ENCODE data around the gene CASP8AP2.

CASP8AP2 gene

DNA sequence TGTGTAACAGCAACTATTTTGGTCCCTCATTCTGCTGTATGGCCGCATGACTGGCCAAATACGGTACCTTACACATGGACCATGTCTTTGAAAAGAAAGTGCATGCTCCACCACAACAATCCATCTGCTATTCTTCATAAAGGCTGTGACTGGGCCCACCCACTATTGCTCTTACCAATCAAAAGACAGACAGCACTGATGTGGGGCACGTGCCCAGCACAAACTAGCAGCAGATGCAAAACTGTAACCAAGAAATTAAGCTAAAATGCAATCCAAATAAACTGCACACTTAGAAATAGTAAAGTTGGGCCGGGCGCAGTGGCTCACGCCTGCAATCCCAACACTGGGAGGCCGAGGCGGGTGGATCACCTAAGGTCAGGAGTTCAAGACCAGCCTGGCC, 30.6 kb upstream of the CASP8AP2 start:
- Histone ChIP-seq H3K27ac (ENCODE audit: low read depth, low read length, poor library complexity, severe bottlenecking) (no peak overlapping the region), H3K27me3 (ENCODE audit: insufficient read depth, low read length) (no peaks in the 10 kb centered on the region), H3K9ac (ENCODE audit: low read length) (no peak overlapping the region), H3K79me2 (ENCODE audit: insufficient read depth, low read length) (peaks cover 2% of the 10 kb centered on the region; the same call in 1 of the 2 replicates), H3K4me2 (ENCODE audit: low read length) (no peak overlapping the region), H3K9me3 (ENCODE audit: low read length) (no peaks in the 10 kb centered on the region), H3F3A (ENCODE audit: insufficient read depth, low read length) (no peaks in the 10 kb centered on the region), H3K4me3 (ENCODE audit: low read depth, low read length, poor library complexity, severe bottlenecking) (no peak overlapping the region), H3K9me2 (ENCODE audit: low read depth, low read length) (no peaks in the 10 kb centered on the region), H3K4me1 (ENCODE audit: insufficient read depth, low read length, severe bottlenecking) (peaks cover 7% of the 10 kb centered on the region), H2AFZ (ENCODE audit: low read length) (no peak overlapping the region), H3K36me3 (ENCODE audit: insufficient read depth, low read length) (peaks cover 67% of the 10 kb centered on the region), H4K20me1 (ENCODE audit: insufficient read depth, low read length) (no peaks in the 10 kb centered on the region)
- TF ChIP-seq EZH2 (IDR thresholded peaks at IDR 0.05; ENCODE audit: borderline replicate concordance, low read length) = no peak
- TF ChIP-seq, protein P1, sequence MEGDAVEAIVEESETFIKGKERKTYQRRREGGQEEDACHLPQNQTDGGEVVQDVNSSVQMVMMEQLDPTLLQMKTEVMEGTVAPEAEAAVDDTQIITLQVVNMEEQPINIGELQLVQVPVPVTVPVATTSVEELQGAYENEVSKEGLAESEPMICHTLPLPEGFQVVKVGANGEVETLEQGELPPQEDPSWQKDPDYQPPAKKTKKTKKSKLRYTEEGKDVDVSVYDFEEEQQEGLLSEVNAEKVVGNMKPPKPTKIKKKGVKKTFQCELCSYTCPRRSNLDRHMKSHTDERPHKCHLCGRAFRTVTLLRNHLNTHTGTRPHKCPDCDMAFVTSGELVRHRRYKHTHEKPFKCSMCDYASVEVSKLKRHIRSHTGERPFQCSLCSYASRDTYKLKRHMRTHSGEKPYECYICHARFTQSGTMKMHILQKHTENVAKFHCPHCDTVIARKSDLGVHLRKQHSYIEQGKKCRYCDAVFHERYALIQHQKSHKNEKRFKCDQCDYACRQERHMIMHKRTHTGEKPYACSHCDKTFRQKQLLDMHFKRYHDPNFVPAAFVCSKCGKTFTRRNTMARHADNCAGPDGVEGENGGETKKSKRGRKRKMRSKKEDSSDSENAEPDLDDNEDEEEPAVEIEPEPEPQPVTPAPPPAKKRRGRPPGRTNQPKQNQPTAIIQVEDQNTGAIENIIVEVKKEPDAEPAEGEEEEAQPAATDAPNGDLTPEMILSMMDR (IDR thresholded peaks at IDR 0.05; ENCODE audit: low read length) = no peak

DNA sequence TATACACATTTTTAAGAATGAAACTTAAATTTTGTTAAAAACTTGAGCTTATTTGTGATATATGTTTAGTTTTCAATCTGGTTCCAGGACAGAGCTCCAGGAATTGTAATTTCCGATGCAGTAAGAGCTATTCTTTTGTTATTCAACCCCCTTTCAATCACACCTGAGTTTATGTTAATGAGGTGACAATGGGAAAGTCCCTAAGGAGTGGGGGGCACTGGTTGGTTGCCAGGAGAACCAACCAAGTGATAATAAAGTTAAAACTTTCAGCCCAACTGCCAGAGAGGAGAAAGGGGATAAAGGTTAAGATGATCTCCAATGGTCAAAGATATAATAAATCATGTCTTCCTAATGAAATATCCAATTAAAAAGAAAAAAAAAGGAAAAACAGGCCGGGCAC, 29.9 kb upstream of the CASP8AP2 start:
- H3F3A ChIP-seq (ENCODE audit: insufficient read depth, low read length) = no peaks in the 10 kb centered on the region
- H2AFZ ChIP-seq (ENCODE audit: low read length) = no peak overlapping the region
- no peak overlapping the region for H3K9ac ChIP-seq (ENCODE audit: low read length)
- no peak overlapping the region for H3K4me3 ChIP-seq (ENCODE audit: low read depth, low read length, poor library complexity, severe bottlenecking)
- H3K27ac ChIP-seq (ENCODE audit: low read depth, low read length, poor library complexity, severe bottlenecking) = no peak overlapping the region
- peaks cover under 1% of the 10 kb centered on the region for H3K4me1 ChIP-seq (ENCODE audit: insufficient read depth, low read length, severe bottlenecking)
- H3K36me3 ChIP-seq (ENCODE audit: insufficient read depth, low read length) = peaks cover 61% of the 10 kb centered on the region
- no peaks in the 10 kb centered on the region for H3K27me3 ChIP-seq (ENCODE audit: insufficient read depth, low read length)
- H3K79me2 ChIP-seq (ENCODE audit: insufficient read depth, low read length) = peaks cover 6% of the 10 kb centered on the region
- no peaks in the 10 kb centered on the region for H3K9me2 ChIP-seq (ENCODE audit: low read depth, low read length)
- no peak overlapping the region for H3K4me2 ChIP-seq (ENCODE audit: low read length)
- TF ChIP-seq, protein P1 (IDR thresholded peaks at IDR 0.05; ENCODE audit: low read length) = no peak
- no peak for TF ChIP-seq EZH2 (IDR thresholded peaks at IDR 0.05; ENCODE audit: borderline replicate concordance, low read length)
- H3K9me3 ChIP-seq (ENCODE audit: low read length) = no peaks in the 10 kb centered on the region
- no peaks in the 10 kb centered on the region for H4K20me1 ChIP-seq (ENCODE audit: insufficient read depth, low read length)

DNA sequence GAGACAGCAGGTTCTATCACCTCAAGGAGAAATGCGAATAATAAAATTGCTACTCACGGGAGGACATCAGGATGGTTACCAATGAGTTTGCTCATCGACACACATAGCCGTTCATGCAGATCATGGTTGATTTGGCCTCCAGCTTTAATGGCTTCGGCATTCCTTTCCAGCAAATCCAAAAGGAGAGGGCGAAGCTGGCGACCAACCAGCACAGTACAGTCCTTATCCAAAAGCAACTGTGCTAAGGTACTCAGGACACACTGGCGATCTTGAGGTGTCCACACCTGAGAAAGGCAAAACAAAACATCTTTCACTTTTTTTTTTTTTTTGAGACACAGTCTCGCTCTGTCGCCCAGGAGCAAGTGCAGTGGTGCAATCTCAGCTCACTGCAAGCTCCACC, 26.4 kb upstream of the CASP8AP2 start:
- Histone ChIP-seq H3K9me3 (ENCODE audit: low read length) (no peaks in the 10 kb centered on the region), H3K79me2 (ENCODE audit: insufficient read depth, low read length) (peaks cover 37% of the 10 kb centered on the region), H3K9me2 (ENCODE audit: low read depth, low read length) (no peaks in the 10 kb centered on the region), H3K27me3 (ENCODE audit: insufficient read depth, low read length) (no peaks in the 10 kb centered on the region), H4K20me1 (ENCODE audit: insufficient read depth, low read length) (no peaks in the 10 kb centered on the region), H3K4me1 (ENCODE audit: insufficient read depth, low read length, severe bottlenecking) (no peaks in the 10 kb centered on the region), H3K36me3 (ENCODE audit: insufficient read depth, low read length) (peaks cover 47% of the 10 kb centered on the region), H3K27ac (ENCODE audit: low read depth, low read length, poor library complexity, severe bottlenecking) (no peak overlapping the region), H3K4me2 (ENCODE audit: low read length) (no peak overlapping the region), H3K9ac (ENCODE audit: low read length) (no peak overlapping the region), H2AFZ (ENCODE audit: low read length) (no peak overlapping the region), H3F3A (ENCODE audit: insufficient read depth, low read length) (no peaks in the 10 kb centered on the region), H3K4me3 (ENCODE audit: low read depth, low read length, poor library complexity, severe bottlenecking) (no peak overlapping the region)
- TF ChIP-seq, protein P1 (IDR thresholded peaks at IDR 0.05; ENCODE audit: low read length) = no peak
- TF ChIP-seq EZH2 (IDR thresholded peaks at IDR 0.05; ENCODE audit: borderline replicate concordance, low read length) = no peak

All from OCI-LY1 (cell line).